C4-2B (cell line): Measurements from ENCODE around the gene NLE1.

Source experiments
- ZFX ChIP-seq: fragments of 450-650 bp; IDR thresholded peaks from 2 replicates; pipeline ENCODE4 v1.6.1; 2017
- TF ChIP-seq, protein P1 (sequence below): fragments of 450-650 bp; conservative IDR thresholded peaks from 2 replicates; pipeline ENCODE4 v1.5.1; 2017; ENCODE audit warnings: mild to moderate bottlenecking

GRCh38 chr17:35081638-35082037 lies 60.5 kb downstream of the NLE1 start:
- TF ChIP-seq, protein P1, sequence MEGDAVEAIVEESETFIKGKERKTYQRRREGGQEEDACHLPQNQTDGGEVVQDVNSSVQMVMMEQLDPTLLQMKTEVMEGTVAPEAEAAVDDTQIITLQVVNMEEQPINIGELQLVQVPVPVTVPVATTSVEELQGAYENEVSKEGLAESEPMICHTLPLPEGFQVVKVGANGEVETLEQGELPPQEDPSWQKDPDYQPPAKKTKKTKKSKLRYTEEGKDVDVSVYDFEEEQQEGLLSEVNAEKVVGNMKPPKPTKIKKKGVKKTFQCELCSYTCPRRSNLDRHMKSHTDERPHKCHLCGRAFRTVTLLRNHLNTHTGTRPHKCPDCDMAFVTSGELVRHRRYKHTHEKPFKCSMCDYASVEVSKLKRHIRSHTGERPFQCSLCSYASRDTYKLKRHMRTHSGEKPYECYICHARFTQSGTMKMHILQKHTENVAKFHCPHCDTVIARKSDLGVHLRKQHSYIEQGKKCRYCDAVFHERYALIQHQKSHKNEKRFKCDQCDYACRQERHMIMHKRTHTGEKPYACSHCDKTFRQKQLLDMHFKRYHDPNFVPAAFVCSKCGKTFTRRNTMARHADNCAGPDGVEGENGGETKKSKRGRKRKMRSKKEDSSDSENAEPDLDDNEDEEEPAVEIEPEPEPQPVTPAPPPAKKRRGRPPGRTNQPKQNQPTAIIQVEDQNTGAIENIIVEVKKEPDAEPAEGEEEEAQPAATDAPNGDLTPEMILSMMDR: no peak
- no peak for TF ChIP-seq ZFX
